GM21367 (cell line): ENCODE measurements around the gene VPS26C.
"Not testable (repeated sequence)": the region's sequence is repeated elsewhere in the genome, so short reads cannot be mapped to it uniquely, and the experiment has no call there.

ENCODE experiments used
- ATAC-seq: cut with Tn5 transposase; IDR thresholded peaks from one replicate; pipeline ENCODE4 v1.9.1; 2021; ENCODE audit not compliant: unreplicated experiment

The VPS26C gene

DNA sequence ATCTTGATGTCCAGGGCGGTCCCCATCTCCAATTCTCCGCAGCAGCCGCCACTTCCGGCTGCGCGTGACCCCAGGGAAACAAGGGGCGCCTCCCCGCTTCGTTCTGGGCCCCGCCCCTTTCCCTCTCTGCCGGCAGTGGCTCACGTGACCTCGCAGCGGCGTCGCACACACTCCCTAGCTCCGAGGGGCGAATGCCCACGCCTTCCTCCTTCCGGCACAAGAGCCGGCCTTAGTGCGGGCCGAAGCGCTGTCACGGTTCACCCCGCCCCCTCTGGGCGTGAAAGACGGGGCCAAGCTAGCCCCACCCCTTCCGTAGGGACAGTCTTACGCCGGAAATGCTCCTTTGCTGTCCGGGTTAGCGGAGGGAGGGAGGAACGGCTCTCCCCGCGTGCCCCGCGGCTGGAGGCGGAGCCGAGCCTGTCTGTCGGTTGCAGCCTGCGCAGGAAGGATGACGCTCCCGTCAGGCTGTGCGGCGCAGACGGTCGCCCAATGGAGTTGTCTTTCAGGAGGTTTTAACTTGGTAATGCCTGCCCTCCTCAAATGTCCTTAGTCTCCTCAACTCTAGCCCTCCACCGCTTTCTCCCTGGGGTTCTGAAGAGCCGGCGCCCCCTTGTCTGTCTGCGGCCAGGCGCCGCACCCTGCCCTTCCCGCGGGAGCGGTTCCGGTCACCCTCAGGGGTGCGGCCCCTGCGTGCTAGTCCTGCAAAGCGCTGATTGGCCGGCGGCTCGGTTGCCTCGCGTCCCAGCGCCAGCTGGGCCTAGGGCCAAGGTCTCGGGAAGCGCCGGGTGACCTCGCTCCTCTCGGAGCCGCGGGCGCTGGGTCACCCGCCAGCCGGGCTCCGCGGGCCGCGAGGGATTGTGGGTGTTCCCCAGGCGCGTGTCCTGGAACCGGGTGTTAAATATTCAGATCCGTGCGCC, at the start of gene VPS26C:
Gene VPS26C (minus strand): TSS at position 66 of the 917 bp plus-strand sequence. CDS start 40 bp downstream, at position 26.
- peak; percentile 88 for ATAC-seq

DNA sequence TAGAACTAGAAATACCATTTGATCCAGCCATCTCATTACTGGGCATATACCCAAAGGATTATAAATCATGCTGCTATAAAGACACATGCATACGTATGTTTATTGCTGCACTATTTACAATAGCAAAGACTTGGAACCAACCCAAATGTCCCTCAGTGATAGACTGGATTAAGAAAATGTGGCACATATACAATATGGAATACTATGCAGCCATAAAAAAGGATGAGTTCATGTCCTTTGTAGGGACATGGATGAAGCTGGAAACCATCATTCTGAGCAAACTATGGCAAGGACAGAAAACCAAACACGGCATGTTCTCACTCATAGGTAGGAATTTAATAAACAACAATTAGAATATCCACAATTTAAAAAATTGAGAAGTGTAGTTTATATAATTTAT, 48.9 kb upstream of the VPS26C start:
- ATAC-seq = not testable (repeated sequence)

DNA sequence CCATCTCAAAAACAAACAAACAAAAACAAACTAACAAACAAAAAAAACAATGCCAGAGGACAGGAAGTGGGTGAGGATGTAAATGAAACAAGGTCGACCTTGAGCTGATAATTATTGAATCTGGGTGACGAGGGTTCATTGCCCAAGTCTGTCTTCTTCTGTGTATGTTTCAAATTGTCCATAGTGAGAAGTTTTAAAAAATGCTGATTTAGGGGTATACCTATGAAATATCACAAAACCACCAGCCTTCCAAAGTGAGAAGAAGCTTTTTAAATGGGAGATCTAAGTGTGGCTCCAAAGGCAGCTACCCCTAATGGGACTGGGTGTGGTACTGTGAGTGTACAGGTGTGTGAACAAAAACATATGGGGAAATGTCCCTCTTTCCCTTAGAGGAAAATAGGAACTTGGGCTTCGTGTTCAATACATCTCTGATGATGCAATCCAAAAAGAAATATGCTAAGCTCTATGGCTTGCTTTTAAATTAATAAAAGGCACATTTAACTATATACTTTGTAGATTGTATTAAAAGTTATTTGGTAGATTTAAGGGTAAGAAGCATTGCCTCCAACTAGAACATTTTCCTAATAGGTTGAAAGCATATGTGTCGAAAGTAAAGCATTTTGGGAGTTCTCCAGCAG, 33.1 kb upstream of the VPS26C start:
- no peak for ATAC-seq

DNA sequence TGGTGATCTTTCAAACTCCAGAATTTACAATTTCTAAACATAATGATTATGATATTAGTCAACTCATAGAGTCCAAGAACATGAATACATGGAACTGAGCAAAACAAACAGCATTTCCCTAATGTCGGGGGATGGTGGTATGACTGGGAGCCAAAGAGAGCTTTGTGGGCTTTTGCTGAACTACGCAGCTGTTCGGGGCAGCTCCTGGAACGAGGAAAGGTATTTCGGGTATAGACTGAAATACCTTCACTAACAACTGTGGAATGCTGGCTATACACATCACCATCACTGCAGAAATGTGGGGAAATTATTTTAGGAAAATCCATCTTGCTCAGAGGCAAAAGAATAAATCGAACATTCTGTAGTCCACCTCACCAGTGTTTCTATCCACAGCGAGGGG, 30.2 kb upstream of the VPS26C start:
- no peak for ATAC-seq

DNA sequence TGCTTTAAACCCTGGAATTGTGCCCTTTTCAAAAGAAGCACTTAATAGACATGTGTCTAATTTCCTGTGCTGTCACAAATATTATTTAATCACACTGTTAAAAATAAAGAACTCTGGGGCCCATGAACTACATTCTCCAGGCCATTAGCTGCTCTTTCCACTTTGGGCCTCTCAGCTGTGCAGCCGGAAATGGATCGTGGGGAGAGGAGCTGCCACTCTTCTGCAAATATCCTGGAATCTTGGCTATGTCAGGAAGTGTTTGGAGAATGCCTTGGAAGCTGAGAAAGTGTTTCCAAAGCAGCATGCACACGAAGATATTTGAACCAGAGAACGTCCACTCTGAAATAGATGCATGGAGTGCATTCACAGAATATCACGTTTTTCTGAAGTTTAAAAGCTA, 27.5 kb upstream of the VPS26C start:
- no peak for ATAC-seq

DNA sequence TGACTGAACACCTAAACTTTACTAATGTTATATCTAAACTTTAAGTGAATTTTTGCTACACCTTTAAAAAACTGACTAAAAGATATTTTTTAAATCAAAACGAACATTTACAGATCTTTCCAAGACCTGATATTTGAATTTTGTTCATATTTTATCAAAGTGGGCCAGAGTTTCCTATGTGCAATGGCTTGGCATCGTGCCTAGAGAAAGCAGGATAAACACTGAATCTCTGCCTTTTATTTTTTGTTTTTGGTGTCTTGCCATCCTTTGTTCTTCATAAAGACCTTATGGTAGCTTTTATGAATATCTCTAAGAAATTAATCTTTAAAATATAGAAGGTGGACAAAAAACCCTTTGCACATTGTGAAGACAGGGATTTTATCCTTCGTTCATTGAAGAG, 25.8 kb upstream of the VPS26C start:
- no peak for ATAC-seq

DNA sequence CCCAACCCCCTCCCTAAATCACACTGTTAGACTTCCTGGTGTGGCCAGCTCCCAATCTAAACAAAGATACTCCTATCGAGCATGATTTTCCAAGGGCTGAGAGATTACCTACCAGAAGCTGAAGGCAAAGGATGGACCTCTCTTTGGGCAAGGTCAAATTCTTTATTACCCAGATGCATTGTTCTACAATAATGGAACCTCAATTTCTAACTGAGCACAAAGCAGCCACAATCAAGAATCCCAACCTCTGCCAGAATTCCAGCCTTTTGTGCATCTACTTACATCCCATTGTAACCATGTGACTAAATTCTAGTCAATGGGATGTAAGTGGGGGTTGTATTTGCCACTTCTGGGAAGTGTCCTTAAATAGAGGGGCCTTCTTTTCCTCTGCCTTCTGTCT, 24.9 kb upstream of the VPS26C start:
- ATAC-seq = no peak

DNA sequence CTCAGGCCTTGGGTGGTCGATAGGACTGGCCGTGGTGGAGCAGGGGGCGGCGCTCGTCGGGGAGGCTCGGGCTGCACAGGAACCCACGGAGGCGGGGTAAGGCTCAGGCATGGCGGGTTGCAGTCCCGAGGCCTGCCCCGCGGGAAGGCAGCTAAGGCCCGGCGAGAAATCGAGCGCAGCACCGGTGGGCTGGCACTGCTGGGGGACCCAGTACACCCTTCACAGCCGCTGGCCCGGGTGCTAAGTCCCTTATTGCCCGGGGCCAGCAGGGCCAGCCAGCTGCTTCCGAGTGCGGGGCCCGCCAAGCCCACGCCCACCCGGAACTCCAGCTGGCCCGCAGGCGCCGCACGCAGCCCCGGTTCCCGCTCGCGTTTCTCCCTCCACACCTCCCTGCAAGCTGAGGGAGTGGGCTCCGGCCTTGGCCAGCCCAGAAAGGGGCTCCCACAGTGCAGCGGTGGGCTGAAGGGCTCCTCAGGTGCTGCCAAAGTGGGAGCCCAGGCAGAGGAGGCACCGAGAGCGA, 16.1 kb upstream of the VPS26C start:
- not testable (repeated sequence) for ATAC-seq

DNA sequence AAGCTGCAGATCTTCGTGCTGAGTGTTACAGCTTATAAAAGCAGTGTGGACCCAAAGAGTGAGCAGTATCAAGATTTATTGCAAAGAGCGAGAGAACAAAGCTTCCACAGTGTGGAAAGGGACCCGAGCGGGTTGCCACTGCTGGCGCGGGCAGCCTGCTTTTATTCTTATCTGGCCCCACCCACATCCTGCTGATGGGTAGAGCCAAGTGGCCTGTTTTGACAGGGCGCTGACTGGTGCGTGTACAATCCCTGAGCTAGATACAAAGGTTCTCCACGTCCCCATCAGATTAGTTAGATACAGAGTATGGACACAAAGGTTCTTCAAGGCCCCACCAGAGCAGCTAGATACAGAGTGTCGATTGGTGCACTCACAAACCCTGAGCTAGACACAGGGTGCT, 15.5 kb upstream of the VPS26C start:
- not testable (repeated sequence) for ATAC-seq

DNA sequence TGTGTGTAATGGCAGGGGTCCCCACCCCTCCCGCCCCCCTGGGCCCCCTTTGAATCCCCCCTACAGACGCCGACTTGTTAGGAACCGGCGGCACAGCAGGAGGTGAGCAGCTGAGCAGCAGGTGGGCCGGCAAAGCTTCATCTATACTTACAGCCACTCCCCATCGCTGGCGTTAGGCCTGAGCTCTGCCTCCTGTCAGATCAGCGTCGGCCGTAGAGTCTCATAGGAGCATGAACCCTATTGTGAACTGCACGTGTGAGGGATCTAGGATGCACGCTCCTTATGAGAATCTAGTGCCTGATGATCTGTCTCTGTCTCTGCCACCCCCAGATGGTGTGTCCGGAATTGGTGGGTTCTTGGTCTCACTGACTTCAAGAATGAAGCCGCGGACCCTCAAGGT, 14.9 kb upstream of the VPS26C start:
- no peak for ATAC-seq

DNA sequence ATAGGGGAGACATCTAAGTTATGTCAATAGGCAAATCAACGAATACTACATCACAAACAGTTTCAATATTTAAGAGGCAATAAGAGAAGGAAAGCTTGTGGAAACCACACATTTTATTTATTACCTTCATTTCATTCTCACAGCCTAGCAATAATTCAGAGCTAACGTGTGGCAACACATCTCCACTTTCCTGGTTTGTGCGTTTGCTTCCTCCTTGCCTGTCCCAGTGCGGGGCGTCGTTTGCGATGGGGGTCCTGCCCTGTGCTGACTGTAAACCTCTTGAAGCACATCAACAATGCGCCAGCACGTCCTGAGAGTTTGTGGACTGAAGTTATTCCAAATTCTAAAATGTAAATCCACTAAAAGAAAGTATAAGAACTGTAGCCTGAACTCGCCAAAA, 14.4 kb upstream of the VPS26C start:
- no peak for ATAC-seq

DNA sequence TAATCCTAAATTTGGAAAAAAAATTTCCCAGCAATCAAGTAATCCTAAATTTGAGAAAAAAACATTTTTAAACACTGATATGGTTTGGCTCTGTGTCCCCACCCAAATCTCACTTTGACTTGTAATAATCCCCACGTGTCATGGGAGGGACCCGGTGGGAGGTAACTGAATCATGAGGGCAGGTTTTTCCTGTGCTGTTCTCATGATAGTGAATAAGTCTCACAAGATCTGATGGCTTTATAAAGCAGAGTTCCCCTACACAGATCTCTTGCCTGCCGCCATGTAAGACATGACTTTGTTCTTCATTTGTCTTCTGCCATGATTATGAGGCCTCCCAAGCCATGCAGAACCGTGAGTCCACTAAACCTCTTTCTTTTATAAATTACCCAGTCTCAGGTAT, 12.1 kb upstream of the VPS26C start:
- not testable (repeated sequence) for ATAC-seq

DNA sequence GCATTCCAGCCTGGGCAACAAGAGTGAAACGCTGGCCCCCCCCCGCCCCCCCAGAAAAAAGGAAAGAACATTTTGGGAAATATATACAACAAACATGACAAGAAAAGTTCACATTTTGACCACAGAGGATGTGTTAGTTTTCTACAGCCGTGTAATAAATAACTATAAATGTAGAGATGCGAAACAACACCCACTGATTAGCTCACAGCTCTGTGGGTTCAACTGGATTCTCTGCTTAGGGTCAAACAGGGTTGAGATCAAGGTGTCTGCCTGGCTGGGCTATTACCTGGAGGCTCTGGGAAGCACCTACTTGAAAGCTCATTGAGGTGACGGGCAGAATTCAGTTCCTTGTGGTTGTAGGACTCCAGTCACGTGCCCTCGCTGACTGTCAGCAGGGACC, 11.1 kb upstream of the VPS26C start:
- ATAC-seq = no peak

DNA sequence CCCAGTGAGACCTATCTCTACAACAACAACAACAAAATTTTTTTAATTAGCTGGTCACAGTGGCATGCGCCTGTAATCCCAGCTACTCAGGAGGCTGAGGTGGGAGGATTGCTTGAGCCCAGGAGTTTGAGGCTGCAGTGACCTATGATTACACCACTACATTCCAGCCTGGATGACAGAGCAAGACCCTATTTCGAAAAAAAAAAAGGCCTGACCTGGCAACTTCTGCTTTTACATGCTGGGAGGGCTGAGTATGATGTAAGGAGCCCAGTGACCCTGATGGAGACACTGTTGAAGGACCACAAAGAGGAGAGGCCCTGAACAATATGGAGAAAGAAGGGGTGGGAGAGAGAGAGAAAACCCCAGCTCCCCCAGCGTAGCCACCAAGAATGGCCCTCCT, 9.2 kb upstream of the VPS26C start:
- no peak for ATAC-seq

DNA sequence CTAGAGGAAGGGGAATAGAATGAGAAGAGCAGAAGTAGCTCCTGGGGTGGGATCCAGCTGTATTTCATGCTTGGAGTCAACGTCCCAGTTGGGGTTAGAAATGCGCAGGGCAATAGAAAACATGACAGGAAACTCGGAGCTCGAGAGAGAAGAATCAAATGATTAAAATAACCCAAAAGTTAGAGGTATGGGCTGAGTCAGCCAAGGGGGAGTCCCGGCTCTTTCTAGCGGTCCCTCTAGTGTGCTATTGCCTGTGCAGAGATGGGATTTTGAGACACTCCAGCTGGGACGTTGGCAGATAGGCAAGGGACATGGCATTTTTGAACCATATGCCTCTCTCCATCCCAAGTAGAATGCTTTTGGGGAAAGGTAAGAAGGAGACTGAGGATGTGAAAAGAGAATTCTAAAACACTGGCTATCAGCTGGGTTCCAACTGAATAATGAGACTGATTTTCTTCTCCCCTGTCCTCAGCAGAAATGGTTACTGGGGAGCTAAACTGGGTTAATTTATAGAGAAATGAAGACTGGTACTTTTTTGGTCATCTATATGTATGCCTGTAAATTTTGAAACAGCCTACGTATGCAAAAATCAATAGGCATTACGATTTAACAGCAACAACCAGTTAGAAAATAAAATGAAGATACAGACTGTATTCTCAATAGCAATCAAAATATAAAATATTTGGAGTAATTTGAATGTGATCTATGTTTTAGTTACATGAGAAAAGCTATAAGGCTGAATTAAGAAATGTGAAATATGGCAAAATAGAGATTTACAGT, 7.0 kb upstream of the VPS26C start:
- no peak for ATAC-seq

DNA sequence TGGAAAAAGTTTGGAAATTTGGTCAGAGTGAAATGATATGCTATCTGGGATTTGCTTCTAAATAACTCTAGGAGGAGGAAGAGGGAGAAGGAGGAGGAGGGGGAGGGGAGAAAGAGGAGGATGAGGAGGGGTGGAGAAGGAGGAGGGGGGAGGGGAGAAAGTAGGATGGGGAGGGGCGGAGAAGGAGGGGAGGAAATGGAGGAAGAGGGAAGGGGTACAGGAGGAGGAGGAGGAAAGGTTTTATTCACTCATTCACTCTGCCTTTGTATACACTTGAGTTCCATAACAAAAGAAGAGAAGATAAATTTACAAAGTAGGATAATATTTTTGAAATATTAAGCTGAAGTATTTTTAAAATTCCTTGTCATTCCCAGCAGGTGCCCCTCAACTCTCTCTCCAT, 6.3 kb upstream of the VPS26C start:
- ATAC-seq = no peak

DNA sequence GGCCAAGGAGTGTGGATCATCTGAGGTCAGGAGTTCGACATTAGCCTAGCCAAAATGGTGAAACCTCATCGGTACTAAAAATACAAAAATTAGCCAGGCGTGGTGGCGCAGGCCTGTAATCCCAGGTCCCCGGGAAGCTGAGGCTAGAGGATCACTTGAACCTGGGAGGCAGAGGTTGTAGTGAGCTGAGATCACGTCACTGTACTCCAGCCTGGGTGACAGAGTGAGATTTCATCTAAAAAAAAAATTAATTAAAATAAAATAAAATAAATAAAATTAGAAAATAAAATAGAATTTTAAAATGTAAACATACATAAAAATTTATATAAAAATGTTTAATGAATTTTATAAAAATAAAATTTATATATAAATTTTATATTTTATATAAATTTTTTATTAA, 5.8 kb upstream of the VPS26C start:
- ATAC-seq = no peak

DNA sequence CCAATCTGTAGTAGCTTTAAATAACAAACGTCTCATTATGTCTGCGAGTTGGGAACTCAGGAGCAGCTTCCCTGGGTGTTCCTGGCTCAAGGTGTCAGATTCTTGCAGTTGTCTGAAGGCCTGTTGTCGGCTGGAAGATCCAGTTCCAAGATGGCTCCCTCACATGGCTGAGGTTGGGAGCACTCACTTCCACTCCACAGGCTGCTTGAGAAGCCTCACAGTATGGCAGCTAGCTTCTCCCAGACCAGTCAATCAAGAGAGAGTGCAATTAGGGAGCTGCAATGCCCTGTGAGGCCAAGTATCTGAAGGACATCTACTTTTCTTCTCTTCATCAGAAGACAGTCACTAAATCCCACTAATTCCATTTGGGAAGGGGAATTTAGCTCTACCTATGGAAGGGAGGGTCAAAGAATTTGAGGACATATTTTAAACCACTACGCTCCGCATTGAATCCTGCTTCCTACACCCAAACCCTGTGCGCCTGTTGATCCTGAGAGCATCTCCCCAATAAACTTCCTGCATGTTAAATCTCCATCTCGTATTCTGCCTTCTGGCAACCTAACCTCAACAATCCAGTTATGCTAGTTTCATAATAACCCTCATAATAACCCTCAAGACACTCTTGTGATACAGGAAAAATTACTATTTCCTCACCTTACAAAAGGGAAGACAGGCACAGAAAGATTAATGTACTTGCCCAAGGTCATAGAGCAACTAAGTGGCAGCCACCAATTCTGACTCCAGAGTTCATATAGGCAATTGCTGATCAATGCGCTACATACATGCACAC, 3.6 kb upstream of the VPS26C start:
- no peak for ATAC-seq

DNA sequence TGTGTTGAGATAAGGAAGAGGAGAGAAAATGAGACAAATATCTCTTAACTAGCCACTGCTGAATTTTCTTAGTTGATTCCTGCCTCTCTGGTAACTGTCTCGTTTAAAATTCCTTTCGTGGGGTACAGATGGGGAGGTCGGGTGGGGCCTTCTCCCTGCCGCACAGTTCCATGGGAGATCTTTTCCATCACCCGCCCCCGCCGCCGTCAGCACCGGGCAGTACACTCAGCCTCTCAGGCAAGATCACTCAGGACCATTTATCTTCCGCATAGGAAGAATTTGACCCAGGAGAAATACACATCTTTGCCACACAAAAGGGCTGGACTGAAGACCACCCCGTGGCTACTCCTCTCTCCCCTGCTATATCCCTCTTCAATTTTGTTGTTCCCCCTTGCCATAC, 2.3 kb upstream of the VPS26C start:
- no peak for ATAC-seq

DNA sequence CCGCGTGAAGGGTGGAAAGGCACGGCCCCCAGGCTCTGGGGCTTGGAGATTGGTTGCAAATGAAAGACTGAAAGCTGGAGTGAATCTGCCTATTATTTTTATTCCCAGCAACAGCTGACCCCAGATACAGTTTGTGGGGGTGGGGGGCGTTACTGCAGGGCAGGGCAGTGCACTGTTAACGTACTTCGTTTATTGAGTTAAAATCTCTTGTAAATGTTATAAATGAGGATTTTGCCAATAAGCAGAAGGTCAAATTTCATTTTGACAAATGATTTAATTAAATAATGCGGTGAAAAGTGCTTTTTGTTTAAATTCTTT, 1.0 kb upstream of the VPS26C start:
- no peak for ATAC-seq
